Transverse colon (tissue), 3 donors: ENCODE measurements around the gene MMP21.

Experiments used
- CTCF ChIP-seq, 5 experiments: fragments of 200-600 bp in 3 of 5; fragments of 450-650 bp in 2 of 5; sonication (generic) in 3 of 5; IDR thresholded peaks; 1 replicate in 2 of 5; 2 replicates in 3 of 5; pipeline ENCODE4 v1.5.1; 2016 to 2017; ENCODE audit warnings: antibody characterized with exemption in 5 of 5, inconsistent platforms in 3 of 5, mild to moderate bottlenecking in 2 of 5, moderate library complexity in 1 of 5
- EP300 ChIP-seq: sonication (generic); formaldehyde crosslinking; IDR thresholded peaks from one replicate; pipeline ENCODE4 v1.6.1; 2017; ENCODE audit warnings: antibody characterized with exemption, low read depth
- POLR2A ChIP-seq: fragments of 450-650 bp; IDR thresholded peaks from one replicate; pipeline ENCODE4 v1.6.1; 2016; ENCODE audit warnings: antibody characterized with exemption, mild to moderate bottlenecking, moderate library complexity

DNA sequence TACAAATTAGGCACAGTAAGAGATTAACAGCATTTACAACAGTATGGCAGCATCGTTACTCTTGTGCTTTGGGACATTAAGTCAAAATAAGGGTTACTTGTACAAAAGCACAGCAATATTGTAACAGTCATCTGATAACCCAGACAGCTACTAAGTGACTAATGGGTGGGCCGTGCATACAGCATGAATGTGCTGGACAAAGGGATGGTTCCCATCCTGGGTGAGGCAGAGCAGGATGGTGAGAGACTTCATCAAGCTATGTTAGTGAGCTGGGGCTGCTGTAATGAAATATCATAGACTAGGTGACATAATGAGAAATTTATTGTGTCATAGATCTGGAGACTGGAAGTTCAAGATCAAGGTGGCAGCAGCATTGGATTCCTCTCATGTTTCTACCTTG, 30.7 kb downstream of the MMP21 start:
- TF ChIP-seq CTCF (IDR thresholded peaks at IDR 0.05) = no peak
- TF ChIP-seq POLR2A = no peak
- no peak for TF ChIP-seq EP300
